ENCODE results near the gene OGDH.

DNA sequence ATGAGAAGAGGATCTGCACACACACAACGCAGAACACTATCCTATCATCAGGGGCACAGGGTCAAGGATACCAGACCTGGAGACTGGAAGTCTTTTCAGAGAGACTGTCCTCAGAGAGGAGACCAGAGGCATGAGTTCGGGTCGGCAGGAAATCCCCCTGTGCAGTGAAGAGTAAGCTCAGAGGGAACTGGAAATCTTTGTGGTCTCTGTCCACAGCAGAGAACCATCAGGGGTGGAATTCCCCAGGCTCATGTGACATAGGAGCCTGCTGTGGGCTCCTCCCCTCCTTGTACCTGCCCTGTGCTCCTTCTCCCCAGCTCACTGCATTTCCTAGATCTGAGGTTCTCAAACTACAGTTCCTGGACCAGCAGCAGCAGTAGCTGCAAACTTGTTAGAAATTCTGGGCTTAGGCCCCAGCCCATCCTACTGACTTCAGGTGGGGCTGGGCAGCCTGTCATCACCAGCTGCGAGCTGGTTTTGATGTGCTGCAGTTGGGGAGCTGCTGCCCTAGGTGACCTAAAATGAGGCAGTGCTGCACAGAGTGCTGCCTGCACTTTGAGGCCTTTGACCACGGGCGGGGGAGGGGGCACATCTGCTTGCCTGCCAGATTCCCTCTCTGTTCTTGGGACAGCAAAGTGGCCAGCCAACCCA, 144.6 kb downstream of the OGDH start:
- TF ChIP-seq CTCF (conservative IDR thresholded peaks at IDR 0.05; ENCODE audit: low read depth in 2 of 2) (no peak), JUNB (IDR thresholded peaks at IDR 0.05; ENCODE audit: unreplicated experiment) (no peak), EZH2 (IDR thresholded peaks at IDR 0.05; ENCODE audit: low read depth, unreplicated experiment) (no peak), POLR2AphosphoS5 (IDR thresholded peaks at IDR 0.05; ENCODE audit: low read depth) (no peak), EZH2phosphoT487 (IDR thresholded peaks at IDR 0.05; ENCODE audit: unreplicated experiment) (no peak), ZNF114 (CRISPR knock-in tag; IDR thresholded peaks at IDR 0.05) (no peak)
- TF ChIP-seq, protein P1, sequence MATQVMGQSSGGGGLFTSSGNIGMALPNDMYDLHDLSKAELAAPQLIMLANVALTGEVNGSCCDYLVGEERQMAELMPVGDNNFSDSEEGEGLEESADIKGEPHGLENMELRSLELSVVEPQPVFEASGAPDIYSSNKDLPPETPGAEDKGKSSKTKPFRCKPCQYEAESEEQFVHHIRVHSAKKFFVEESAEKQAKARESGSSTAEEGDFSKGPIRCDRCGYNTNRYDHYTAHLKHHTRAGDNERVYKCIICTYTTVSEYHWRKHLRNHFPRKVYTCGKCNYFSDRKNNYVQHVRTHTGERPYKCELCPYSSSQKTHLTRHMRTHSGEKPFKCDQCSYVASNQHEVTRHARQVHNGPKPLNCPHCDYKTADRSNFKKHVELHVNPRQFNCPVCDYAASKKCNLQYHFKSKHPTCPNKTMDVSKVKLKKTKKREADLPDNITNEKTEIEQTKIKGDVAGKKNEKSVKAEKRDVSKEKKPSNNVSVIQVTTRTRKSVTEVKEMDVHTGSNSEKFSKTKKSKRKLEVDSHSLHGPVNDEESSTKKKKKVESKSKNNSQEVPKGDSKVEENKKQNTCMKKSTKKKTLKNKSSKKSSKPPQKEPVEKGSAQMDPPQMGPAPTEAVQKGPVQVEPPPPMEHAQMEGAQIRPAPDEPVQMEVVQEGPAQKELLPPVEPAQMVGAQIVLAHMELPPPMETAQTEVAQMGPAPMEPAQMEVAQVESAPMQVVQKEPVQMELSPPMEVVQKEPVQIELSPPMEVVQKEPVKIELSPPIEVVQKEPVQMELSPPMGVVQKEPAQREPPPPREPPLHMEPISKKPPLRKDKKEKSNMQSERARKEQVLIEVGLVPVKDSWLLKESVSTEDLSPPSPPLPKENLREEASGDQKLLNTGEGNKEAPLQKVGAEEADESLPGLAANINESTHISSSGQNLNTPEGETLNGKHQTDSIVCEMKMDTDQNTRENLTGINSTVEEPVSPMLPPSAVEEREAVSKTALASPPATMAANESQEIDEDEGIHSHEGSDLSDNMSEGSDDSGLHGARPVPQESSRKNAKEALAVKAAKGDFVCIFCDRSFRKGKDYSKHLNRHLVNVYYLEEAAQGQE (IDR thresholded peaks at IDR 0.05; ENCODE audit: unreplicated experiment) = no peak

All from GM23338 (cell line).